ENCODE results near the gene NOL4L. TPM values are rescaled to one million over a fixed set of nuclear protein-coding genes. Genes with fewer than 3 reads are reported as not detected.

The NOL4L gene
- total RNA-seq, 6 experiments from 2014 or later = 12.0 to 16.3 (median 13.2) TPM

GRCh38 chr20:32539817-32540675 is 45.1 kb downstream of the NOL4L start:
- TF ChIP-seq CTCF (IDR thresholded peaks at IDR 0.05) = no peak
- no peak overlapping the region for H3K4me3 Mint-ChIP-seq
- no peak overlapping the region for H3K27ac Mint-ChIP-seq
- DNase-seq = no peak
- no peaks in the 10 kb centered on the region for H3K9me3 Mint-ChIP-seq
- peaks cover 5% of the 10 kb centered on the region; the same call in 1 of the 2 replicates for H3K4me1 Mint-ChIP-seq (ENCODE audit: low read depth)
- H3K27me3 Mint-ChIP-seq (ENCODE audit: insufficient read depth) = peaks cover 24% of the 10 kb centered on the region
- no peaks in the 10 kb centered on the region for H3K36me3 Mint-ChIP-seq (ENCODE audit: low read depth)

GRCh38 chr20:32539026-32539816 is 45.9 kb downstream of the NOL4L start:
- DNase-seq = no peak
- Mint-ChIP-seq H3K27ac (no peak overlapping the region), H3K4me1 (ENCODE audit: low read depth) (peaks cover 5% of the 10 kb centered on the region; the same call in 1 of the 2 replicates)

GRCh38 chr20:32538526-32538939 is 46.6 kb downstream of the NOL4L start:
- TF ChIP-seq CTCF (IDR thresholded peaks at IDR 0.05) = no peak
- DNase-seq = no peak
- H3K27me3 Mint-ChIP-seq (ENCODE audit: insufficient read depth) = peaks cover 23% of the 10 kb centered on the region
- H3K27ac Mint-ChIP-seq = no peak overlapping the region
- no peak overlapping the region for H3K4me3 Mint-ChIP-seq
- no peaks in the 10 kb centered on the region for H3K9me3 Mint-ChIP-seq
- H3K4me1 Mint-ChIP-seq (ENCODE audit: low read depth) = peaks cover 5% of the 10 kb centered on the region; the same call in 1 of the 2 replicates
- no peaks in the 10 kb centered on the region for H3K36me3 Mint-ChIP-seq (ENCODE audit: low read depth)

More at GRCh38 chr20:32539026-32539816, 45.9 kb downstream of the NOL4L start:
- Mint-ChIP-seq H3K36me3 (ENCODE audit: low read depth) (no peaks in the 10 kb centered on the region), H3K4me3 (no peak overlapping the region), H3K9me3 (no peaks in the 10 kb centered on the region), H3K27me3 (ENCODE audit: insufficient read depth) (peaks cover 20% of the 10 kb centered on the region)
- TF ChIP-seq CTCF (IDR thresholded peaks at IDR 0.05) = no peak

- Mint-ChIP-seq H3K4me3 (no peak overlapping the region), H3K4me1 (ENCODE audit: low read depth) (peaks cover 5% of the 10 kb centered on the region; the same call in 1 of the 2 replicates), H3K27me3 (ENCODE audit: insufficient read depth) (peaks cover 23% of the 10 kb centered on the region), H3K36me3 (ENCODE audit: low read depth) (no peaks in the 10 kb centered on the region), H3K9me3 (no peaks in the 10 kb centered on the region), H3K27ac (no peak overlapping the region)
- DNase-seq = no peak
- TF ChIP-seq CTCF (IDR thresholded peaks at IDR 0.05) = no peak
These were observed 47.2 kb downstream of the NOL4L start for GRCh38 chr20:32537657-32538525.

Data from HFFc6 (cell line).